Heart right ventricle (tissue), 16 donors: ENCODE results near the gene RPS6KA5. TPM values are rescaled to one million over a fixed set of nuclear protein-coding genes. Genes with fewer than 3 reads are reported as not detected.
"Not testable (repeated sequence)": the region's sequence is repeated elsewhere in the genome, so short reads cannot be mapped to it uniquely, and the experiment has no call there.

Experiments used
- ATAC-seq, 8 donors: fragments of 200-7000 bp; cut with Tn5 transposase; one replicate each; pipeline ENCODE4 v1.9.1; 2020; ENCODE audit warnings: mild to moderate bottlenecking in 8 of 8, moderate library complexity in 8 of 8, moderate number of reproducible peaks in 1 of 8
- DNase-seq, 2 donors: peaks; one replicate each; pipeline ENCODE4 v3.0.0-alpha.2; 2020
- H3K27ac ChIP-seq, 10 donors: fragments of 200-600 bp; sonication (generic) in 2 of 10; one replicate each; pipeline versions ENCODE4 v1.5.0 to v1.8.0; 2020 to 2022; ENCODE audit warnings: mild to moderate bottlenecking in 3 of 10
- H3K27me3 ChIP-seq, 7 donors: fragments of 200-600 bp; one replicate each; pipeline ENCODE4 v1.8.0; 2021 to 2022; ENCODE audit warnings: mild to moderate bottlenecking in 2 of 7
- H3K36me3 ChIP-seq, 9 donors: fragments of 200-600 bp; sonication (generic) in 1 of 9; one replicate each; pipeline versions ENCODE4 v1.5.0 to v1.8.0; 2020 to 2022; ENCODE audit warnings: mild to moderate bottlenecking in 2 of 9
- H3K4me1 ChIP-seq, 9 donors: fragments of 200-600 bp; sonication (generic) in 1 of 9; one replicate each; pipeline versions ENCODE4 v1.5.0 to v1.8.0; 2020 to 2022; ENCODE audit warnings: mild to moderate bottlenecking in 4 of 9
- H3K4me3 ChIP-seq, 10 donors: fragments of 200-600 bp; sonication (generic) in 2 of 10; one replicate each; pipeline versions ENCODE4 v1.5.0 to v1.8.0; 2020 to 2022; ENCODE audit warnings: mild to moderate bottlenecking in 7 of 10, moderate library complexity in 2 of 10
- H3K9me3 ChIP-seq, 11 donors: fragments of 200-600 bp in 10 of 11; sonication (generic) in 2 of 11; one replicate each; pipeline versions ENCODE4 v1.5.0 to v1.8.0; 2013 to 2022; ENCODE audit warnings: mild to moderate bottlenecking in 2 of 11, control low read depth in 1 of 11, moderate library complexity in 1 of 11
- WGBS, 2 donors: extraction: QIAGEN DNeasy Blood & Tissue Kit; methylation state at CpG; one replicate each; pipeline ENCODE4 v1.1.7; 2013; ENCODE audit warnings: inconsistent platforms in 1 of 2; 5-methylcytosine and 5-hydroxymethylcytosine counted together
- intact Hi-C, 10 donors: fragments of 100-400 bp; cut with DNase I; formaldehyde crosslinking; loops; one replicate each; pipeline versions ENCODE4 v1.11.1 to v1.14.2; 2022
- polyA plus RNA-seq, 2 donors: library from polyadenylated mRNA; stranded (reverse); fragments of 200-250 nt; gene quantifications; one replicate each; pipeline ENCODE4 v1.2.3, GENCODE V29; 2013
- total RNA-seq, 10 donors: library from RNA; stranded (reverse); fragmentation: NEBNext Ultra II Directional in 3 of 10; extraction: Animal tissue kit (Norgen Biotek cat#: 25700) in 3 of 10; gene quantifications; one replicate each; pipeline versions ENCODE4 v1.2.1 to v1.2.4, GENCODE V29; 2021 to 2023
- TF ChIP-seq, protein P1 (sequence below), 9 donors: fragments of 200-600 bp; sonication (generic) in 2 of 9; IDR thresholded peaks; one replicate each; pipeline versions ENCODE4 v1.5.0 to v1.8.0; 2021 to 2022; ENCODE audit warnings: antibody characterized with exemption in 9 of 9, mild to moderate bottlenecking in 5 of 9, moderate library complexity in 1 of 9
- donor health status: Arrhythmogenic right ventricular cardiomyopathy.
- donor health status: ischemic (EF 13 %, LVEDD 7.1; RV severe dilation, severe dysfunction).
- donor health status: healthy with polysubstance abuse.
- donor health status: DM: no; HTN: yes; CAD: no.
- donor health status: DM: no; HTN: no; CAD: no.
- donor health status: ischemic (EF 25% LVEDD 6.9; RV normal size, moderate dysfunction).
- donor health status: ischemic (EF 25% LVEDD 5.7; RV mildly dilated, moderate dysfunction).
- donor health status: healthy.
- donor health status: DM: yes; HTN: yes; CAD: no.
- donor health status: Ischemic cardiomyopathy.
- donor health status: ischemic (EF 35%, LVEDD 5.7; RV mildly dilated, moderate dysfunction).
- donor health status: nonischemic (EF 11% LVEDD 7.7; RV severe dilation, severe dysfunction).
- donor health status: DM: yes; HTN: yes; CAD: no.
- donor health status: PGD.
- donor health status: ischemic (EF 29% LVEDD 5.4; RV normal size, mild dysfunction).
- donor health status: nonischemic (EF 23%, LVEDD 6.1; RV moderate dilation, normal function).

Gene RPS6KA5
- total and polyA plus RNA-seq, 12 donors: 0.84 to 22.5 (median 9.2) TPM

DNA sequence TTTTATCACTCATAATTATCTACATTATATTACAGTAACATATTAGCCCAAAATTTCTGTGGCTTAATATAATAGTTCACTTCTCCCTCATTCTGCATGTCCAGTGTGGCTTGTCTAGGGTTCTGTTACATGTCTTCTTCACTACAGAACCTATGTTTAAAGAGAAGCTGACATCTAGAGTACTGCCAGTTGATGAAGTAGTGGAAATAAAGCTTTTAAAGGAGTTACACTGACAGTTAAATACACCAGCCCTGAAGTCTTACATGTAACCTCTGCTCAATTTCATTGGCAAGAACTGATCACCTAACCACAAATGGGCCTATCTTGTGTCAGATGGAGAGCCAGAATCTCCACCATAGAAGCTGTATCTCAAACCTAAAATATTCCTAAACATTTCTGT lies 32.9 kb downstream of the RPS6KA5 start:
- H3K36me3 ChIP-seq: no peaks in the 10 kb centered on the region
- intact Hi-C loops: no loop called here
- no peaks in the 10 kb centered on the region for H3K9me3 ChIP-seq
- ATAC-seq: no peak
- no peaks in the 10 kb centered on the region for H3K27me3 ChIP-seq
- no peak overlapping the region for H3K4me3 ChIP-seq
- H3K27ac ChIP-seq: no peak overlapping the region
- peaks cover 0 to 32% (median 3%) of the 10 kb centered on the region in 9 donors for H3K4me1 ChIP-seq
- no peak for DNase-seq
- TF ChIP-seq, protein P1, sequence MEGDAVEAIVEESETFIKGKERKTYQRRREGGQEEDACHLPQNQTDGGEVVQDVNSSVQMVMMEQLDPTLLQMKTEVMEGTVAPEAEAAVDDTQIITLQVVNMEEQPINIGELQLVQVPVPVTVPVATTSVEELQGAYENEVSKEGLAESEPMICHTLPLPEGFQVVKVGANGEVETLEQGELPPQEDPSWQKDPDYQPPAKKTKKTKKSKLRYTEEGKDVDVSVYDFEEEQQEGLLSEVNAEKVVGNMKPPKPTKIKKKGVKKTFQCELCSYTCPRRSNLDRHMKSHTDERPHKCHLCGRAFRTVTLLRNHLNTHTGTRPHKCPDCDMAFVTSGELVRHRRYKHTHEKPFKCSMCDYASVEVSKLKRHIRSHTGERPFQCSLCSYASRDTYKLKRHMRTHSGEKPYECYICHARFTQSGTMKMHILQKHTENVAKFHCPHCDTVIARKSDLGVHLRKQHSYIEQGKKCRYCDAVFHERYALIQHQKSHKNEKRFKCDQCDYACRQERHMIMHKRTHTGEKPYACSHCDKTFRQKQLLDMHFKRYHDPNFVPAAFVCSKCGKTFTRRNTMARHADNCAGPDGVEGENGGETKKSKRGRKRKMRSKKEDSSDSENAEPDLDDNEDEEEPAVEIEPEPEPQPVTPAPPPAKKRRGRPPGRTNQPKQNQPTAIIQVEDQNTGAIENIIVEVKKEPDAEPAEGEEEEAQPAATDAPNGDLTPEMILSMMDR (IDR thresholded peaks at IDR 0.05): no peak

DNA sequence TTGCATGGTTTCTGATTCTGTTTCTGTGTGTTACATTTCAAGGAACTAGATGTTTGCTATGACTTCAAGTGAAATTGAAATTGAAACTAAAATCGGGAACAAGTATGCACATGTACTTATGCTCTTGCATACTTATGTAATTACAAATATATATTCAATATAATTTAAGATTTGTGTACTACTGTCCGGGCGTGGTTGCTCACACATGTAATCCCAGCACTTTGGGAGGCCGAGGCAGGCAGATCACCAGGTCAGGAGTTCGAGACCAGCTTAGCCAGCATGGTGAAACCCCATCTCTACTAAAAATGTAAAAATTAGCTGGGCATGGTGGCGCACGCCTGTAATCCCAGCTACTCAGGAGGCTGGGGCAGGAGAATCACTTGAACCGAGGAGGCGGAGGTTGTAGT lies 37.8 kb downstream of the RPS6KA5 start:
- H3K27me3 ChIP-seq, intact Hi-C loops, DNase-seq, H3K36me3 ChIP-seq, H3K9me3 ChIP-seq: not testable (repeated sequence)
- WGBS, 2 donors: 84 to 91% methylated on average over 9 of the region's 9 CpGs
- Histone ChIP-seq H3K27ac (peak overlapping the region in 5 of 10 donors; percentile 23 to 80 (median 57)), H3K4me1 (peaks cover 0 to 22% (median 0%) of the 10 kb centered on the region in 9 donors), H3K4me3 (peak overlapping the region in 8 of 10 donors; percentile 10 to 48 (median 40))
- peak in 1 of 8 donors; percentile 52 for ATAC-seq

DNA sequence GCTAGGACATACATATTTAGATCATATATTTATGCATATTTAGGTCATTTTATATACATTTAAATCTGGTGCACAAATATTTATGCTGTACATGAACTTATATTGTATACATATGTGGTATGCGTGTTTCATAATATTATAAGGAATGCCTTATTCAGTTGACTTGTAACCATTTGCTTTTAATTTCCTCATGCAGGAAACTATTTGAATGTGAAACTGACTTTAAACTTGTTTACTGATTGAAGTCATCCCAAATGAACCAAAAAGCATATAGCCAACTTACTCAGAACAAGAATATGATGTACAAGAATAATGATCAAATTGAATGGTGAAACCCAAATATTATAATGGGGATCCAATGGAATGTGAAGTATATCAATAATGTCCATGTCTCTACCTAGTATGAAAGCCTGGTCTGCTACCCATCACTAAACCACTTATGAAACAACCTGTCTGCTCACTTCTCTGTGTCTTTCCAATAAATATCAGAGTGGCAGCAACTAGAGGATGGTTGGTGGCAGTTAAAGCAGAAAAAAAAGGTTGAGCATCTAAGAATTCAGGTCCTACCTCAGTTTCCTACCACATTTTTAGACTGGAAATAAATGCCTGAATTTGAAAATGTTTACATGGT lies 38.3 kb downstream of the RPS6KA5 start:
- Histone ChIP-seq H3K4me1 (peaks cover 0 to 22% (median 0%) of the 10 kb centered on the region in 9 donors), H3K27ac (peak overlapping the region in 5 of 10 donors; percentile 23 to 80 (median 57)), H3K4me3 (peak overlapping the region in 7 of 10 donors; percentile 24 to 48 (median 40)), H3K9me3 (no peaks in the 10 kb centered on the region), H3K36me3 (no peaks in the 10 kb centered on the region), H3K27me3 (no peaks in the 10 kb centered on the region)
- DNase-seq (no peak), ATAC-seq (no peak)
- TF ChIP-seq, protein P1 (IDR thresholded peaks at IDR 0.05): no peak
- 94 to 98% methylated on average over 1 of the region's 1 CpG for WGBS, 2 donors
- intact Hi-C loops: no loop called here

DNA sequence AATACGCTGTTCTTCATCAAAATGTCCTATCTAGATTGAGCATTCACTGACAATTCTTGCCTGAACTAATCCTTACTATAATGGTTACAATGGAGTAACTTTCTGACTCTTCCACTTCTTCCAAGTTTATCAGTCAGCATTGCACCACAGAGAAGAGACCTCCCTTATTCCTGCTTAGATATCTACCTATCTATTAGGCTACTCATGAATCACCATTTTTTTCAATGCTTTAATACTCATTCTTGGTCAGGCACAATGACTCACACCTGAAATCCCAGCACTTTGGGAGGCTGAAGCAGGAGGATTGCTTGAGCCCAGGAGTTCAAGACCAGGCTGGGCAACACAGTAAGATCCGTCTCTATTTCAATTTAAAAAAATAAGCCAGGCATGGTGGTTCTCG lies 39.3 kb downstream of the RPS6KA5 start:
- Histone ChIP-seq H3K36me3 (no peaks in the 10 kb centered on the region), H3K27ac (peak overlapping the region in 1 of 10 donors; percentile 80), H3K4me1 (peaks cover 0 to 22% (median 0%) of the 10 kb centered on the region in 9 donors), H3K4me3 (no peak overlapping the region), H3K9me3 (no peaks in the 10 kb centered on the region), H3K27me3 (no peaks in the 10 kb centered on the region)
- no peak for DNase-seq
- WGBS, 2 donors: 96 to 98% methylated on average over 3 of the region's 3 CpGs
- TF ChIP-seq, protein P1 (IDR thresholded peaks at IDR 0.05): no peak
- no peak for ATAC-seq
- intact Hi-C loops: no loop called here

DNA sequence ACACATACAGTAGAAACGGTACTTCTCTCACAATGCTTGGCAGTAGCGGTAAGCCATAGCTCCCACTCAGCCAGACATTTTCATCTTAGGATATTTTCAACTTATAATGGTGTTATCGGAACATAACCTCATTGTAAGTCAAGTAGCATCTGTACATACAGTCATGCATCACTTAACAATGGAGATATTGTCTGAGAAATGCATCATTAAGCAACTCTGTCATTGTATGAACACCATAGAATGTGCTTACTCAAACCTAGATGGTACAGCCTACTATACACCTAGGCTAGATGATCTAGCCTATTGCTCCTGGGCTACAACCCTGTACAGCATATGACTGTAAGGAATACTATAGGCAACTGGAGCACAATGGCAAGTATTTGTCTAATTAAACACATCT lies 40.8 kb downstream of the RPS6KA5 start:
- TF ChIP-seq, protein P1 (IDR thresholded peaks at IDR 0.05): no peak
- Histone ChIP-seq H3K27ac (no peak overlapping the region), H3K4me1 (peaks cover 0 to 22% (median 0%) of the 10 kb centered on the region in 9 donors), H3K27me3 (no peaks in the 10 kb centered on the region), H3K36me3 (no peaks in the 10 kb centered on the region), H3K9me3 (no peaks in the 10 kb centered on the region), H3K4me3 (no peak overlapping the region)
- intact Hi-C loops: no loop called here
- no peak for ATAC-seq
- DNase-seq: no peak
- 96 to 97% methylated on average over 3 of the region's 3 CpGs for WGBS, 2 donors
